K562 (cell line): ENCODE data around the gene TMEM248. TPM values are rescaled to one million over a fixed set of nuclear protein-coding genes. Genes with fewer than 3 reads are reported as not detected.
"Not testable (repeated sequence)": the region's sequence is repeated elsewhere in the genome, so short reads cannot be mapped to it uniquely, and the experiment has no call there.

Source experiments
- ATAC-seq: fragments of 200-7000 bp; cut with Tn5 transposase; 3 replicates; pipeline ENCODE4 v1.9.1; 2020; ENCODE audit warnings: moderate library complexity
- BruUV-seq: library from RNA; stranded (reverse); fragments of 400-500 nt; replicated peaks from 2 replicates; lab custom pipeline; 2021; lab: Mats Ljungman, UMichigan
- CTCF ChIA-PET: fragments of 300-600 bp; formaldehyde crosslinking; extraction: SDS; loops from one replicate; lab custom pipeline; 2021; ENCODE audit warnings: low intra/inter-chr PET ratio; lab: Yijun Ruan, JAX
- POLR2A ChIA-PET: fragments of 300-600, 350-650 bp; sonication (Branson Sonifier 250); formaldehyde crosslinking; extraction: SDS; loops from one replicate; lab custom pipeline; 2021; ENCODE audit warnings: antibody characterized with exemption, inconsistent platforms; lab: Yijun Ruan, JAX
- DNase-seq, 4 experiments: peaks; one replicate each; pipeline versions ENCODE4 v3.0.0 to v3.0.0-alpha.2; 2011 to 2018; ENCODE audit warnings: low spot score in 3 of 4, mixed read lengths in 3 of 4; ENCODE audit errors: extremely low read depth in 1 of 4
- FAIRE-seq: peaks from 2 replicates; lab custom pipeline; 2011; peaks lifted over from hg19 to GRCh38; lab: Jason Lieb, UNC
- H2AFZ ChIP-seq: 2 replicates; pipeline ENCODE4 v1.6.0; 2011; ENCODE audit warnings: low read depth, low read length, control low read depth, inconsistent platforms
- H3K27ac ChIP-seq: fragments of 200-600 bp; 3 replicates; pipeline ENCODE4 v1.8.0; 2011; ENCODE audit warnings: low read depth, mild to moderate bottlenecking, control low read depth, inconsistent platforms, low read length, moderate library complexity, mixed read lengths; ENCODE audit errors: extremely low read depth
- H3K27me3 ChIP-seq, 2 experiments: fragments of 300-600 bp in 1 of 2; 2 replicates in 1 of 2; 3 replicates in 1 of 2; pipeline versions ENCODE4 v1.6.0 to v1.8.0; 2011; ENCODE audit warnings: inconsistent platforms in 2 of 2, low read length in 2 of 2, mild to moderate bottlenecking in 1 of 2, mixed read lengths in 1 of 2, moderate library complexity in 1 of 2; ENCODE audit not compliant: control insufficient read depth in 2 of 2, insufficient read depth in 2 of 2
- H3K36me3 ChIP-seq: fragments of 300-600 bp; 3 replicates; pipeline ENCODE4 v1.8.0; 2011; ENCODE audit warnings: mild to moderate bottlenecking, low read length, inconsistent platforms; ENCODE audit not compliant: control insufficient read depth, insufficient read depth
- H3K4me1 ChIP-seq, 2 experiments: fragments of 200-600 bp in 1 of 2; replicated peaks in 1 of 2; 2 replicates in 1 of 2; 3 replicates in 1 of 2; pipeline versions ENCODE4 v1.5.1 to v1.8.0; 2011; ENCODE audit warnings: inconsistent platforms in 2 of 2, low read length in 2 of 2, mild to moderate bottlenecking in 1 of 2, mixed read lengths in 1 of 2, moderate library complexity in 1 of 2; ENCODE audit not compliant: control insufficient read depth in 2 of 2, insufficient read depth in 2 of 2
- H3K4me2 ChIP-seq: 2 replicates; pipeline ENCODE4 v1.6.1; 2011; ENCODE audit warnings: low read length, control low read depth, inconsistent platforms, mixed read lengths; ENCODE audit not compliant: insufficient read depth
- H3K4me3 ChIP-seq: fragments of 200-600 bp; sonication (generic), shearing (Covaris generic); 2 replicates; pipeline ENCODE4 v1.5.1; 2016; ENCODE audit warnings: control low read depth, inconsistent platforms
- H3K79me2 ChIP-seq: fragments of 200-600 bp; 3 replicates; pipeline ENCODE4 v1.8.0; 2011; ENCODE audit warnings: low read length, inconsistent platforms; ENCODE audit not compliant: control insufficient read depth, insufficient read depth
- H3K9ac ChIP-seq, 2 experiments: 2 replicates each; pipeline versions ENCODE4 v1.6.0 to v1.6.1; 2011; ENCODE audit warnings: low read depth in 2 of 2, low read length in 2 of 2, control low read depth in 1 of 2, inconsistent platforms in 1 of 2, mild to moderate bottlenecking in 1 of 2, mixed read lengths in 1 of 2; ENCODE audit not compliant: insufficient read depth in 1 of 2
- H3K9me1 ChIP-seq: one replicate; pipeline ENCODE4 v1.6.0; 2011; ENCODE audit warnings: inconsistent platforms, mild to moderate bottlenecking, low read length, moderate library complexity; ENCODE audit not compliant: control insufficient read depth, insufficient read depth
- H3K9me3 ChIP-seq: replicated peaks from 2 replicates; pipeline ENCODE4 v1.5.1; 2011; ENCODE audit warnings: low read depth, low read length, inconsistent platforms; ENCODE audit not compliant: control insufficient read depth, insufficient read depth
- H4K20me1 ChIP-seq: replicated peaks from 2 replicates; pipeline ENCODE4 v1.6.1; 2011; ENCODE audit warnings: low read length, inconsistent platforms, mixed read lengths; ENCODE audit not compliant: control insufficient read depth, insufficient read depth
- WGBS: fragments of 100-300 bp; shearing (Covaris generic); methylation state at CpG from one replicate; pipeline ENCODE4 v1.1.6; 2016; ENCODE audit warnings: low coverage, mixed read lengths; ENCODE audit not compliant: insufficient coverage; ENCODE audit errors: missing lambda C conversion rate; 5-methylcytosine and 5-hydroxymethylcytosine counted together
- in situ Hi-C: fragments of 300-500 bp; cut with MboI; formaldehyde crosslinking; loops from 4 replicates; pipeline ENCODE4 v1.15.0; 2018; ENCODE audit warnings: inconsistent platforms, mixed read lengths
- intact Hi-C: fragments of 100-400 bp; cut with micrococcal nuclease; formaldehyde crosslinking; loops from 2 replicates; pipeline ENCODE4 v1.14.2; 2022
- polyA plus RNA-seq, 8 experiments: library from polyadenylated mRNA; depleted of rRNA in 4 of 8; stranded (reverse) in 5 of 8; unstranded in 3 of 8; fragments of >200 nt; fragmentation: Nextera tagmentation in 2 of 8; fragmentation: Illumina TruSeq in 1 of 8; extraction: Ambion mirVana in 2 of 8; extraction: Trizol in 1 of 8; gene quantifications; 2 replicates each; pipeline versions ENCODE4 v1.2.1 to v1.2.3, GENCODE V29; 2011 to 2014; ENCODE audit warnings: inconsistent platforms in 1 of 8, missing spikeins in 1 of 8
- total RNA-seq, 7 experiments: library from RNA; depleted of rRNA in 6 of 7; stranded (reverse); fragments of >200 nt in 6 of 7; fragmentation: Illumina TruSeq in 2 of 7; extraction: Trizol in 2 of 7; gene quantifications; 2 replicates each; pipeline versions ENCODE4 v1.2.1 to v1.2.3, GENCODE V29; 2011 to 2021; ENCODE audit warnings: low replicate concordance in 1 of 7

TMEM248 gene
- total and polyA plus RNA-seq, 9 of the 15 experiments (the other 6 are each of a cell fraction or from before 2014, with no cell fraction given), result 6.3 to 132 (median 64.4) TPM

DNA sequence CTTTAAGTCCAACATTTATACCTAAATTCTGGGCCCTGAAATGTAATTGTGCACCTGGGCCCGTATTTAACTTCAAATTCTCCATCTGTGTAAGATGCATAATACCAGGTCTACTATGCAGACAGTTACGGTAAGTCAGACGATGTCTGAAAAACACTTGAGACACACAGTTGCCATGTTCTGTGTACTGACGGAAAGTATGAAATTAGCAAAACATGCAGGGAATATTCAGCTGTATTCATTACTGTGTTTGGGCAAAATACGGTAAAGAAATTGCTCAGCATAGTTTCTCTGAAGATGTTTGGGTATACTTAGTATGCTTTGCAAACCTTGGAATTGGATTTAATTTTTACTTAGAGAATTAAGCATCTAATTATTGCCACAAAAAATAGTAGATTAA, 57.3 kb downstream of the TMEM248 start:
- H3K4me1 ChIP-seq, result peaks cover 2 to 11% of the 10 kb centered on the region in 2 experiments; a peak in 3 of 5 replicates
- FAIRE-seq, intact Hi-C loops, H3K27me3 ChIP-seq, H3K4me3 ChIP-seq, H2AFZ ChIP-seq, H4K20me1 ChIP-seq, H3K9me3 ChIP-seq, H3K4me2 ChIP-seq, H3K9me1 ChIP-seq, DNase-seq, CTCF ChIA-PET, ATAC-seq, H3K9ac ChIP-seq, H3K36me3 ChIP-seq, BruUV-seq, in situ Hi-C loops, H3K27ac ChIP-seq, H3K79me2 ChIP-seq: not testable (repeated sequence)
- WGBS, result 74% methylated on average over 4 of the region's 5 CpGs
- POLR2A ChIA-PET, result interaction anchor here (1.4 kb wide), 1 partner anchor 7 kb away, joined by 5 read pairs; no protein-coding TSS in a partner anchor

DNA sequence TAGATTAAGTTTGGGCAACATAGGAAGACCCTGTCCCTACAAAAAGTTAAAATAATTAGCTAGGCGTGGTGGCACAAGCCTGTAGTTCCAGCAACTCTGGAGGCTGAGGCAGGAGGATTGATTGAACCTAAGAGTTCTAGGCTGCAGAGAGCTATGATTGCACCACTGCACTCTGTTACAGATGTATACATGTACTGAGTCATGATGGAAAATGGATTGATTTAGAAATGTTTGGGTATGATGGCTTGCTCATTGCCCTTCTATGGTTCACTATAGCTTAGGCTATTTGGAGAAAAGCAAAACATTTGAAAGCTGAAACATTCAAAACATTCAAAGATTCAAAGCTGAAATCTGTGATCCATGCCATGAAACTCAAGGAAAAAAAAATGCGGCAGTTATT, 58.0 kb downstream of the TMEM248 start:
- BruUV-seq, result not testable (repeated sequence)
- 46% methylated on average over 2 of the region's 2 CpGs for WGBS

More for the DNA sequence above, 58.0 kb downstream of the TMEM248 start:
- H3K9me3 ChIP-seq, H4K20me1 ChIP-seq, H3K9ac ChIP-seq, ATAC-seq, intact Hi-C loops, CTCF ChIA-PET, POLR2A ChIA-PET, H3K4me3 ChIP-seq, H3K9me1 ChIP-seq, in situ Hi-C loops, H3K4me2 ChIP-seq, H2AFZ ChIP-seq, DNase-seq, H3K79me2 ChIP-seq, H3K36me3 ChIP-seq, H3K27me3 ChIP-seq, FAIRE-seq, H3K27ac ChIP-seq: not testable (repeated sequence)
- peaks cover 2 to 11% of the 10 kb centered on the region in 2 experiments; a peak in 3 of 5 replicates for H3K4me1 ChIP-seq
